MM.1S (cell line): ENCODE results near the gene SORCS2.

Experiments
- DNase-seq: peaks from one replicate; pipeline ENCODE4 v3.0.0-alpha.2; 2015
- H2AFZ ChIP-seq: fragments of 300-600 bp; sonication (generic); 2 replicates; pipeline ENCODE4 v1.6.0; 2016; ENCODE audit warnings: antibody characterized with exemption, low read length
- H3F3A ChIP-seq: fragments of 300-600 bp; sonication (generic); 2 replicates; pipeline ENCODE4 v1.6.1; 2016; ENCODE audit warnings: mild to moderate bottlenecking, antibody characterized with exemption, low read length, moderate library complexity, mixed read lengths; ENCODE audit not compliant: insufficient read depth
- H3K27ac ChIP-seq: fragments of 300-600 bp; sonication (generic); 2 replicates; pipeline ENCODE4 v1.5.1; 2016; ENCODE audit warnings: mild to moderate bottlenecking, low read length
- H3K27me3 ChIP-seq: fragments of 300-600 bp; sonication (generic); replicated peaks from 2 replicates; pipeline ENCODE4 v1.6.0; 2016; ENCODE audit warnings: low read length; ENCODE audit not compliant: insufficient read depth
- H3K36me3 ChIP-seq: fragments of 300-600 bp; sonication (generic); replicated peaks from 2 replicates; pipeline ENCODE4 v1.6.1; 2016; ENCODE audit warnings: mild to moderate bottlenecking, low read length, mixed read lengths; ENCODE audit not compliant: insufficient read depth
- H3K4me1 ChIP-seq: fragments of 300-600 bp; sonication (generic); 2 replicates; pipeline ENCODE4 v1.6.1; 2016; ENCODE audit warnings: low read length, mixed read lengths
- H3K4me2 ChIP-seq: fragments of 300-600 bp; sonication (generic); 2 replicates; pipeline ENCODE4 v1.6.0; 2016; ENCODE audit warnings: low read depth, low read length
- H3K4me3 ChIP-seq: fragments of 300-600 bp; sonication (generic); 2 replicates; pipeline ENCODE4 v1.5.1; 2016; ENCODE audit warnings: low read length, mixed read lengths
- H3K79me2 ChIP-seq: fragments of 300-600 bp; sonication (generic); 2 replicates; pipeline ENCODE4 v1.6.1; 2016; ENCODE audit warnings: mixed run types, low read length, mixed read lengths
- H3K9ac ChIP-seq: fragments of 300-600 bp; sonication (generic); 2 replicates; pipeline ENCODE4 v1.6.1; 2016; ENCODE audit warnings: low read length, mixed read lengths
- H3K9me2 ChIP-seq: fragments of 300-600 bp; sonication (generic); replicated peaks from 2 replicates; pipeline ENCODE4 v1.6.1; 2016; ENCODE audit warnings: mild to moderate bottlenecking, low read length, mixed read lengths; ENCODE audit not compliant: insufficient read depth
- H3K9me3 ChIP-seq: fragments of 300-600 bp; sonication (generic); replicated peaks from 2 replicates; pipeline ENCODE4 v1.6.1; 2016; ENCODE audit warnings: mild to moderate bottlenecking, low read length, mixed read lengths; ENCODE audit not compliant: insufficient read depth
- H4K20me1 ChIP-seq: fragments of 300-600 bp; sonication (generic); 2 replicates; pipeline ENCODE4 v1.6.1; 2016; ENCODE audit warnings: mild to moderate bottlenecking, low read length, moderate library complexity, mixed read lengths; ENCODE audit not compliant: insufficient read depth
- EZH2 ChIP-seq: fragments of 300-600 bp; sonication (generic); optimal IDR thresholded peaks from 2 replicates; pipeline ENCODE3; 2017; ENCODE audit warnings: low read depth, mild to moderate bottlenecking, antibody characterized with exemption, low read length, mixed read lengths
- EZH2phosphoT487 ChIP-seq: fragments of 300-600 bp; sonication (generic); IDR thresholded peaks from 2 replicates; pipeline ENCODE4 v1.6.1; 2018; ENCODE audit warnings: antibody characterized with exemption, low read length
- TF ChIP-seq, protein P1 (sequence below): fragments of 300-600 bp; sonication (generic); IDR thresholded peaks from 2 replicates; pipeline ENCODE4 v1.5.1; 2016; ENCODE audit warnings: antibody characterized with exemption, low read length, mixed read lengths

SORCS2 gene

DNA sequence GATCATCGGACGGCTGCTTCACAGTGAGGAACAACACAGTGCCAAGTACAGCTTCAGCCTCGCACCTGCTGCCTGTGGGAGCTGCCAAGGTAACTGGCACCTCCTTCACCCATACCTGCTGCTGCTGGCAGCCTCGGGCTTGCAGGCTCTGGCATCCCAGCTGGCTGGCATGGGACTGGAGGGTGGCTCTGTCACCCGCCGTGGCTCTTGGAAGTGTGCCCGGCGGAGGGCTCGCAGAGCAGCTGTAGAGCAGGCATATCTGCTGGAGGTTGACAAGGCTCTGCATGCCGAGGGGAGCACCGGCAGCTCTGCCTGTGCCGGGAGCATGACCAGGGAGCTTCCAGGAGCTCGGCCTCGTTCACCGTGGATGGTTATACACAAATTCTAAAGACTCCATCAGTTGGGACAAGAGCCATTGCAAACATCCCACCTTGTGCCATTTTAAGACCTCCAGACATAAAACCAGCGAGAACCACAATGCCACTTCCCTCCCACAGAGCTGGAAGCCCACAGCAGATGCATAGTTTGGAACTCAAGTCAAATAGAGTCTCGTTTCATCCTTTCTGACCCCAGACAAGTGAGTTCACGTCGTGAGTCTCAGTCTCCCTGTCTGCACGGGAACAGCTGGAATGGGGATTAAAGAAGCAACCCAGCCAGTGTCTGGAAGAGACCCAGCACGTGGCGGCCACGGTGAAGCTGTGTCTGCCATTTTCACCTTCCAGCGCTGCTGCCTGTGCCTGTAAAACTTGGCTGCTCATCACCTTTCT lies 326.7 kb downstream of the SORCS2 start:
- Histone ChIP-seq H3K79me2 (no peaks in the 10 kb centered on the region), H3F3A (no peaks in the 10 kb centered on the region), H3K4me1 (no peaks in the 10 kb centered on the region), H3K9me3 (no peaks in the 10 kb centered on the region), H3K4me3 (no peak overlapping the region), H3K9me2 (no peaks in the 10 kb centered on the region), H3K27ac (no peak overlapping the region), H3K36me3 (no peaks in the 10 kb centered on the region), H2AFZ (no peak overlapping the region), H4K20me1 (no peaks in the 10 kb centered on the region), H3K4me2 (no peak overlapping the region), H3K27me3 (peaks cover 94% of the 10 kb centered on the region), H3K9ac (no peak overlapping the region)
- no peak for DNase-seq
- TF ChIP-seq, protein P1, sequence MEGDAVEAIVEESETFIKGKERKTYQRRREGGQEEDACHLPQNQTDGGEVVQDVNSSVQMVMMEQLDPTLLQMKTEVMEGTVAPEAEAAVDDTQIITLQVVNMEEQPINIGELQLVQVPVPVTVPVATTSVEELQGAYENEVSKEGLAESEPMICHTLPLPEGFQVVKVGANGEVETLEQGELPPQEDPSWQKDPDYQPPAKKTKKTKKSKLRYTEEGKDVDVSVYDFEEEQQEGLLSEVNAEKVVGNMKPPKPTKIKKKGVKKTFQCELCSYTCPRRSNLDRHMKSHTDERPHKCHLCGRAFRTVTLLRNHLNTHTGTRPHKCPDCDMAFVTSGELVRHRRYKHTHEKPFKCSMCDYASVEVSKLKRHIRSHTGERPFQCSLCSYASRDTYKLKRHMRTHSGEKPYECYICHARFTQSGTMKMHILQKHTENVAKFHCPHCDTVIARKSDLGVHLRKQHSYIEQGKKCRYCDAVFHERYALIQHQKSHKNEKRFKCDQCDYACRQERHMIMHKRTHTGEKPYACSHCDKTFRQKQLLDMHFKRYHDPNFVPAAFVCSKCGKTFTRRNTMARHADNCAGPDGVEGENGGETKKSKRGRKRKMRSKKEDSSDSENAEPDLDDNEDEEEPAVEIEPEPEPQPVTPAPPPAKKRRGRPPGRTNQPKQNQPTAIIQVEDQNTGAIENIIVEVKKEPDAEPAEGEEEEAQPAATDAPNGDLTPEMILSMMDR = no peak
- TF ChIP-seq EZH2phosphoT487 (no peak), EZH2 (no peak)

DNA sequence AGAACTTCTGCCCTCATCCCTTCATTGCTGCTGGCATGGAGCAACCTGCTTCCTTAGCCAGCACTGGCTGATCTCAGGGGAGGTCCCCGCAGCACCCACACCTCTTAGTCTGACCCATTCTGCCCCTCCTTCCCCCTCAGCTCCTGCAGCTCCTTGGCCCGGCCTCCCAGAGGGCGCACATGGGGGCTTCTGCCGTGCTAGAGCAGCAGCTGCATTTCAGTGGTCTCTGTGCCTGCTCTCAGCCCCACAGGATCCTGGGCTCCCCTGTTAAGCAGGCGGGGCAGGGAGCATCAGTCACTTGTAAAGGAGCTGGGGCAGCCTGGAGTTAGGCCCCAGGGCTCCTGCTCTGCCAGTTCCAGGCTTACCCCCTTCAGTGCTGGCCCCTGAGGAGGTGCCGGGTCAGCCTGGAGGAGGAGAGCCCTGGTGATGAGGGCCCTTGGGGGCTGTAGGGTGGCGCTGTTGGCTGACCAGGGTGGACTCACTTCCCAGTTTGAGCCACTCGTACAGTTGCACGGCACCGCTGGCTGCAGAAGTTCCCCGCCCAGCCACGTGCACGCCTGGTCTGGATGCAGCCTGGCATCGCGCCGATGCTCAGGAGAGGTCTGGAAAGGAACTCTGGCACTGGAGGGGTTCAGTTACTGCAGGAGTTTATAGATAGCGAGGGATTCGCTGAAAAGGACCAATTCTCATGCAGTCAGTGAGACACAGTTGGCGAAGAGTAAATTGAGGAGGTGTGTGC lies 327.5 kb downstream of the SORCS2 start:
- Histone ChIP-seq H4K20me1 (no peaks in the 10 kb centered on the region), H3K27me3 (peaks cover 94% of the 10 kb centered on the region), H3K9me2 (no peaks in the 10 kb centered on the region), H3K4me1 (no peaks in the 10 kb centered on the region), H3K9me3 (no peaks in the 10 kb centered on the region), H3F3A (no peaks in the 10 kb centered on the region), H3K9ac (no peak overlapping the region), H3K4me3 (no peak overlapping the region), H3K27ac (no peak overlapping the region), H3K36me3 (no peaks in the 10 kb centered on the region), H3K79me2 (no peaks in the 10 kb centered on the region), H2AFZ (no peak overlapping the region), H3K4me2 (no peak overlapping the region)
- TF ChIP-seq EZH2 = no peak
- TF ChIP-seq, protein P1 = no peak
- no peak for TF ChIP-seq EZH2phosphoT487
- DNase-seq = no peak

DNA sequence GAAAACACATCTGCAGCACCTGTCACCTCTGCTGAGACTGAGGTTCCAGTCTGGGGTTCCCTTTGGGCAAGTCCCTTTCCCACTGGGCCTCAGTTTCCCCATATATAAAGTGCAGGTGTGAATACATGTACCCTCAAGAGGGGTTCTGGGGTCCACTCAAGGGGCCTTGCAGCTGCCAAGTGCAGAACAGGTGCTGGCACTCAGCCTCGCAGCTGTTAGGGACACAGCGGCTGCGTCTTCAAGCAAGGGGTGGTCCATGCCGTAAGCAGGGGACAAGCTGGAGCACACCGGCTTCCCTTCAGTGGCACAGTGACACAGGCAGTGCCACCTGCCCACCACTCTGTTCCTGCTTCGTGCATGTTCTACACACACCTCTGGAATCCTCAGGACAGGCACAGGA lies 329.3 kb downstream of the SORCS2 start:
- Histone ChIP-seq H4K20me1 (no peaks in the 10 kb centered on the region), H3K4me2 (no peak overlapping the region), H3K4me3 (no peak overlapping the region), H3K4me1 (no peaks in the 10 kb centered on the region), H3K9ac (no peak overlapping the region), H3K27ac (no peak overlapping the region), H2AFZ (no peak overlapping the region), H3K36me3 (no peaks in the 10 kb centered on the region), H3K27me3 (peaks cover 94% of the 10 kb centered on the region), H3K9me3 (no peaks in the 10 kb centered on the region), H3F3A (no peaks in the 10 kb centered on the region), H3K79me2 (no peaks in the 10 kb centered on the region), H3K9me2 (no peaks in the 10 kb centered on the region)
- no peak for DNase-seq
- no peak for TF ChIP-seq EZH2
